Keratinocyte (primary cell): ENCODE measurements around the gene DMP1.
A peak's percentile ranks its signal among the peaks of the same experiment; 100 is the strongest.

Source experiments
- EZH2 ChIP-seq: IDR thresholded peaks from one replicate; pipeline ENCODE4 v1.6.1; 2012; ENCODE audit warnings: inconsistent platforms, mild to moderate bottlenecking, low read length, moderate library complexity
- TF ChIP-seq, protein P1 (sequence below), 3 experiments: IDR thresholded peaks in 1 of 3; conservative IDR thresholded peaks in 1 of 3; optimal IDR thresholded peaks in 1 of 3; 2 replicates in 2 of 3; 3 replicates in 1 of 3; pipeline versions ENCODE3 to v1.5.1; 2011; ENCODE audit warnings: low read length in 3 of 3, mild to moderate bottlenecking in 3 of 3, moderate library complexity in 2 of 3, control low read depth in 1 of 3, inconsistent platforms in 1 of 3; ENCODE audit not compliant: insufficient read depth in 2 of 3; ENCODE audit errors: extremely low read depth in 1 of 3

DNA sequence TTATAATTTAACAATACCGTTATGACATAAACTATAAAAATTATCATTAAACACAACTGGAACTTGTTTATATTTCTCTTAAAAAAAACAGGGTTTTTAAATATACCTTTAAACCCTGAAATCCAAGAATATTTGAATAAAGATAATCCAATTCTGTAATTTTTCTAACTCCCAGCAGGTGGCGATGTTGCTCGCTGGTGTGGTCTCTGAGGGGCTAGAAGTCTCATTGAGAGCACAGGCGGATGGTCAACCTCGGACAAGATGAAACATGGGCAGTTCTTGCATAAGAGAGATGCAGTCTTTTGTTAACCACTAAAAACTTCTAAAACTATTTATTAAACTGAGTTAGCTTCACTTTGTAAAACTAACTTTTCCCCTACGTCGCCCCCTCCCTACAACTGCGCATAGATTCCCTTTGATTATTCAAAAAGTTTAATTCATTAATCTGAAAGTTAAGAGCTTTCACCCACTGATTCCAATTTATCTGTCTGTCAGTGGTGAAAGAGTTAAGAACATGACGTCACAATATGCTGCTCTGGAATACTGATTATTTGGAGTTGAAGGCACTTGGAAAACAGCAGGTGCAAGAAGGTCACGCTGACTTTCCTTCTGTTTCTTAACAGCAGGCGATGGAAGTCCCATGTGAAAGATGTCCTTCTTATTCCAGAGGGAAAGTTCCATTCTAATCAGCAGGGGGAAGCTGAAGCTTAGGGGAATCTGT, 29.5 kb downstream of the DMP1 start:
- TF ChIP-seq, protein P1, sequence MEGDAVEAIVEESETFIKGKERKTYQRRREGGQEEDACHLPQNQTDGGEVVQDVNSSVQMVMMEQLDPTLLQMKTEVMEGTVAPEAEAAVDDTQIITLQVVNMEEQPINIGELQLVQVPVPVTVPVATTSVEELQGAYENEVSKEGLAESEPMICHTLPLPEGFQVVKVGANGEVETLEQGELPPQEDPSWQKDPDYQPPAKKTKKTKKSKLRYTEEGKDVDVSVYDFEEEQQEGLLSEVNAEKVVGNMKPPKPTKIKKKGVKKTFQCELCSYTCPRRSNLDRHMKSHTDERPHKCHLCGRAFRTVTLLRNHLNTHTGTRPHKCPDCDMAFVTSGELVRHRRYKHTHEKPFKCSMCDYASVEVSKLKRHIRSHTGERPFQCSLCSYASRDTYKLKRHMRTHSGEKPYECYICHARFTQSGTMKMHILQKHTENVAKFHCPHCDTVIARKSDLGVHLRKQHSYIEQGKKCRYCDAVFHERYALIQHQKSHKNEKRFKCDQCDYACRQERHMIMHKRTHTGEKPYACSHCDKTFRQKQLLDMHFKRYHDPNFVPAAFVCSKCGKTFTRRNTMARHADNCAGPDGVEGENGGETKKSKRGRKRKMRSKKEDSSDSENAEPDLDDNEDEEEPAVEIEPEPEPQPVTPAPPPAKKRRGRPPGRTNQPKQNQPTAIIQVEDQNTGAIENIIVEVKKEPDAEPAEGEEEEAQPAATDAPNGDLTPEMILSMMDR (optimal IDR thresholded peaks at IDR 0.05 in 1 of 3, IDR thresholded peaks at IDR 0.05 in 1 of 3, conservative IDR thresholded peaks at IDR 0.05 in 1 of 3; ENCODE audit: extremely low read depth in 1 of 3, insufficient read depth in 2 of 3, low read length in 3 of 3), result peak; percentile 56 to 65 (median 63)
- TF ChIP-seq EZH2, result no peak
